B cell (primary cell): ENCODE measurements around the gene TBX21. TPM values are rescaled to one million over a fixed set of nuclear protein-coding genes. Genes with fewer than 3 reads are reported as not detected.

Experiments
- ATAC-seq: fragments of 200-7000 bp; cut with Tn5 transposase; one replicate; pipeline ENCODE4 v1.10.0; 2021; ENCODE audit warnings: low read depth, mild to moderate bottlenecking, moderate number of reproducible peaks, moderate library complexity
- CTCF ChIA-PET: fragments of 350-600 bp; sonication (Branson Sonifier 250); formaldehyde crosslinking; loops from one replicate; lab custom pipeline; 2021; ENCODE audit warnings: antibody characterized with exemption, inconsistent platforms; lab: Charles Lee
- POLR2A ChIA-PET: fragments of 350-600 bp; sonication (Branson Sonifier 250); formaldehyde crosslinking; loops from one replicate; lab custom pipeline; 2021; ENCODE audit warnings: antibody characterized with exemption; lab: Charles Lee
- DNase-seq: peaks from one replicate; pipeline ENCODE4 v3.0.0; 2013
- H2AFZ ChIP-seq: 2 replicates; pipeline ENCODE4 v1.6.1; 2012; ENCODE audit warnings: mild to moderate bottlenecking, low read depth, low read length; ENCODE audit not compliant: insufficient read depth, poor library complexity, severe bottlenecking
- H3K27ac ChIP-seq, 2 donors: 1 replicate in 1 of 2; 2 replicates in 1 of 2; pipeline ENCODE4 v1.5.1; 2012 to 2013; ENCODE audit warnings: low read length in 2 of 2, mild to moderate bottlenecking in 2 of 2, moderate library complexity in 1 of 2
- H3K27me3 ChIP-seq, 4 experiments: fragments of 200-600 bp in 1 of 4; sonication (generic) in 1 of 4; replicated peaks in 1 of 4; 1 replicate in 2 of 4; 2 replicates in 2 of 4; pipeline versions ENCODE4 v1.6.1 to v1.7.0; 2013 to 2016; ENCODE audit warnings: low read length in 3 of 4, mild to moderate bottlenecking in 2 of 4, mixed read lengths in 1 of 4, moderate library complexity in 1 of 4; ENCODE audit not compliant: insufficient read depth in 4 of 4, control insufficient read depth in 3 of 4; ENCODE audit errors: control extremely low read depth in 1 of 4
- H3K36me3 ChIP-seq, 2 experiments: replicated peaks in 1 of 2; 1 replicate in 1 of 2; 2 replicates in 1 of 2; pipeline versions ENCODE4 v1.6.1 to v1.7.1; 2013; ENCODE audit warnings: low read length in 1 of 2; ENCODE audit not compliant: insufficient read depth in 2 of 2, control insufficient read depth in 1 of 2; ENCODE audit errors: control extremely low read depth in 1 of 2, extremely low read depth in 1 of 2
- H3K4me1 ChIP-seq, 2 donors: fragments of 200-600 bp in 1 of 2; sonication (generic) in 1 of 2; 1 replicate in 1 of 2; 2 replicates in 1 of 2; pipeline versions ENCODE4 v1.5.1 to v1.6.1; 2013 to 2017; ENCODE audit warnings: low read length in 2 of 2; ENCODE audit not compliant: control insufficient read depth in 2 of 2, insufficient read depth in 2 of 2
- H3K4me2 ChIP-seq: replicated peaks from 2 replicates; pipeline ENCODE3; 2012; ENCODE audit warnings: mild to moderate bottlenecking, low read depth, low read length; ENCODE audit not compliant: poor library complexity, severe bottlenecking
- H3K4me3 ChIP-seq, 5 experiments: fragments of 200-600 bp in 1 of 5; sonication (generic) in 1 of 5; 1 replicate in 3 of 5; 2 replicates in 2 of 5; pipeline versions ENCODE4 v1.5.1 to v1.7.0; 2011 to 2016; ENCODE audit warnings: low read length in 4 of 5, mild to moderate bottlenecking in 4 of 5, low read depth in 2 of 5, control low read depth in 1 of 5, moderate library complexity in 1 of 5; ENCODE audit not compliant: insufficient read depth in 1 of 5; ENCODE audit errors: control extremely low read depth in 1 of 5, extremely low read depth in 1 of 5
- H3K79me2 ChIP-seq: fragments of 200-600 bp; sonication (generic); one replicate; pipeline ENCODE4 v1.6.0; 2016; ENCODE audit warnings: low read length; ENCODE audit not compliant: control insufficient read depth, insufficient read depth
- H3K9ac ChIP-seq: fragments of 200-600 bp; sonication (generic); 2 replicates; pipeline ENCODE4 v1.6.1; 2017; ENCODE audit warnings: mild to moderate bottlenecking, low read length, moderate library complexity
- H3K9me3 ChIP-seq, 3 donors: one replicate each; pipeline versions ENCODE4 v1.6.1 to v1.7.1; 2013; ENCODE audit warnings: low read length in 2 of 3; ENCODE audit not compliant: control insufficient read depth in 2 of 3, insufficient read depth in 1 of 3; ENCODE audit errors: control extremely low read depth in 1 of 3
- H4K20me1 ChIP-seq: 2 replicates; pipeline ENCODE4 v1.6.0; 2012; ENCODE audit warnings: mild to moderate bottlenecking, low read length; ENCODE audit not compliant: insufficient read depth, control insufficient read depth, poor library complexity, severe bottlenecking
- H3K27ac Mint-ChIP-seq: one replicate; pipeline ENCODE4 v1.8.0; 2021; ENCODE audit warnings: mixed read lengths
- H3K27me3 Mint-ChIP-seq: one replicate; pipeline ENCODE4 v1.8.0; 2021; ENCODE audit warnings: mixed read lengths
- H3K4me1 Mint-ChIP-seq: one replicate; pipeline ENCODE4 v1.8.0; 2021; ENCODE audit warnings: mixed read lengths
- H3K4me3 Mint-ChIP-seq: one replicate; pipeline ENCODE4 v1.8.0; 2021; ENCODE audit warnings: mixed read lengths
- H3K9me3 Mint-ChIP-seq: one replicate; pipeline ENCODE4 v1.8.0; 2022; ENCODE audit warnings: mixed read lengths; ENCODE audit not compliant: insufficient read depth
- EZH2 ChIP-seq: IDR thresholded peaks from 2 replicates; pipeline ENCODE4 v1.6.1; 2012; ENCODE audit warnings: borderline replicate concordance, low read depth, mild to moderate bottlenecking, moderate library complexity, low read length; ENCODE audit not compliant: insufficient read depth, poor library complexity, severe bottlenecking
- WGBS: methylation state at CpG from one replicate; pipeline ENCODE4 v1.1.5; 2013; ENCODE audit warnings: missing lambda C conversion rate; ENCODE audit not compliant: insufficient coverage; 5-methylcytosine and 5-hydroxymethylcytosine counted together
- intact Hi-C: fragments of 100-400 bp; cut with micrococcal nuclease; formaldehyde crosslinking; loops from one replicate; pipeline ENCODE4 v1.10.0; 2022
- polyA plus RNA-seq: library from polyadenylated mRNA; depleted of rRNA; stranded (reverse); fragments of >200 nt; gene quantifications from 2 replicates; pipeline ENCODE4 v1.2.3, GENCODE V29; 2012
- total RNA-seq, 2 donors: library from RNA; stranded (reverse); fragments of 120-200 nt in 1 of 2; gene quantifications; 1 replicate in 1 of 2; 2 replicates in 1 of 2; pipeline versions ENCODE4 v1.2.3 to v1.2.4, GENCODE V29; 2013 to 2022
- TF ChIP-seq, protein P1 (sequence below): fragments of 200-600 bp; IDR thresholded peaks from one replicate; pipeline ENCODE4 v1.8.0; 2022; ENCODE audit warnings: antibody characterized with exemption, mild to moderate bottlenecking

The TBX21 gene
- total and polyA plus RNA-seq, 2 donors (not counting 1 experiment from before 2014, with no cell fraction given), result 10.8 TPM

DNA sequence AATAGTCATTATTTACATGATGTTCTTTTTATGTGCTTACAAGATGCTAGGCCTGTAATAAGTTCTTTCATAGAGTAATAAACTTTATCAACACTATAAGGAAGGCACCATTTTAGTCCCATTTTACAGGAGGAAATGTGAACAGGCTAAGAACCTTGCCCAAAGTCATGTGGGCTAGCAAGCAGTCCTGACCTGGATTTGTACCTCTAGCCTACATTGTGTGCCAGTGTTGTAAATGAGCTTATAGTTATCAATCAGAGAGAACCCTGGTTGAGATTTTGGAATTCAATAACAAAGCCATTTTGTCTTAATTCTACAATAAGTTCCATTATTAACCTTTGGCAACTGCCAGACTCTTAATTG, 45.7 kb upstream of the TBX21 start:
- Histone ChIP-seq H3K79me2 (peaks cover 3% of the 10 kb centered on the region), H2AFZ (no peak overlapping the region), H3K9me3 (no peaks in the 10 kb centered on the region), H3K36me3 (peaks cover 4 to 24% of the 10 kb centered on the region in 2 experiments), H3K4me1 (peaks cover 4 to 5% of the 10 kb centered on the region in 2 donors), H3K4me3 (no peak overlapping the region), H3K27ac (no peak overlapping the region), H4K20me1 (no peaks in the 10 kb centered on the region), H3K4me2 (no peak overlapping the region), H3K9ac (no peak overlapping the region), H3K27me3 (peaks cover 0 to 5% (median 2%) of the 10 kb centered on the region in 4 experiments)
- intact Hi-C loops, result no loop called here
- Mint-ChIP-seq H3K4me1 (peaks cover 5% of the 10 kb centered on the region), H3K4me3 (no peak overlapping the region), H3K27ac (no peak overlapping the region), H3K27me3 (no peaks in the 10 kb centered on the region), H3K9me3 (no peaks in the 10 kb centered on the region)
- ATAC-seq (no peak), DNase-seq (no peak)
- ChIA-PET CTCF (interaction anchor here (1.3 to 1.5 kb wide), 2 partner anchors 8 to 10 kb away, joined by 3 to 8 read pairs; no protein-coding TSS in a partner anchor), POLR2A (no interaction called here)
- TF ChIP-seq EZH2, result no peak
- TF ChIP-seq, protein P1, sequence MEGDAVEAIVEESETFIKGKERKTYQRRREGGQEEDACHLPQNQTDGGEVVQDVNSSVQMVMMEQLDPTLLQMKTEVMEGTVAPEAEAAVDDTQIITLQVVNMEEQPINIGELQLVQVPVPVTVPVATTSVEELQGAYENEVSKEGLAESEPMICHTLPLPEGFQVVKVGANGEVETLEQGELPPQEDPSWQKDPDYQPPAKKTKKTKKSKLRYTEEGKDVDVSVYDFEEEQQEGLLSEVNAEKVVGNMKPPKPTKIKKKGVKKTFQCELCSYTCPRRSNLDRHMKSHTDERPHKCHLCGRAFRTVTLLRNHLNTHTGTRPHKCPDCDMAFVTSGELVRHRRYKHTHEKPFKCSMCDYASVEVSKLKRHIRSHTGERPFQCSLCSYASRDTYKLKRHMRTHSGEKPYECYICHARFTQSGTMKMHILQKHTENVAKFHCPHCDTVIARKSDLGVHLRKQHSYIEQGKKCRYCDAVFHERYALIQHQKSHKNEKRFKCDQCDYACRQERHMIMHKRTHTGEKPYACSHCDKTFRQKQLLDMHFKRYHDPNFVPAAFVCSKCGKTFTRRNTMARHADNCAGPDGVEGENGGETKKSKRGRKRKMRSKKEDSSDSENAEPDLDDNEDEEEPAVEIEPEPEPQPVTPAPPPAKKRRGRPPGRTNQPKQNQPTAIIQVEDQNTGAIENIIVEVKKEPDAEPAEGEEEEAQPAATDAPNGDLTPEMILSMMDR, result no peak

DNA sequence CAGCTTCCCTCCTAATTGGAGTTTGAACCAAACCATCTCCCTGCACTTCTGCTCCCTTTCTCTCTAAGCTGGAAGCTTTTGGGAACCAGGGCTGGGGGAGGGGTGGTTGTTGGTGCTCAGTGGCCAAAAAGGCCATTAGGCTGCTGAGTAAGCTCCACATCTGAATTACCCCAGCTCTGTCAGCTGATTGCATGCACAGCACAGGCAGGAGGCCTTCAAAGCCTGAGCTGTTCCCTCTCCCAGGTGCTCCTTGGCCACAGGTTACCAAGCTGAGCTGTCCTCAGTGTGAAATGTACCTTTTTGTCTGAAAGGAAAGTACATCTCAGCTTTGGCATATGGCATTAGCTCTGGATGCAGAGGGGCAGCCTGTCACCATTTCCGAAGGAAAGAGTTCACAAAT, 45.3 kb upstream of the TBX21 start:
- ChIA-PET POLR2A (no interaction called here), CTCF (interaction anchor here (0.9 to 1.5 kb wide), 3 partner anchors 9 to 24 kb away, joined by 3 to 8 read pairs (median 3); no protein-coding TSS in a partner anchor)
- Histone ChIP-seq H3K9ac (no peak overlapping the region), H3K27ac (no peak overlapping the region), H3K36me3 (peaks cover 4 to 20% of the 10 kb centered on the region in 2 experiments), H3K79me2 (peaks cover 3% of the 10 kb centered on the region), H3K9me3 (no peaks in the 10 kb centered on the region), H4K20me1 (no peaks in the 10 kb centered on the region), H3K27me3 (peaks cover 0 to 5% (median 2%) of the 10 kb centered on the region in 4 experiments), H3K4me1 (peaks cover 9 to 10% of the 10 kb centered on the region in 2 donors), H3K4me2 (no peak overlapping the region), H3K4me3 (no peak overlapping the region), H2AFZ (no peak overlapping the region)
- Mint-ChIP-seq H3K4me1 (peaks cover 9% of the 10 kb centered on the region), H3K4me3 (no peak overlapping the region), H3K9me3 (no peaks in the 10 kb centered on the region), H3K27me3 (no peaks in the 10 kb centered on the region), H3K27ac (no peak overlapping the region)
- 91% methylated on average over 1 of the region's 1 CpG for WGBS
- ATAC-seq, result no peak
- no peak for DNase-seq
- intact Hi-C loops, result no loop called here
- TF ChIP-seq, protein P1, result no peak
- TF ChIP-seq EZH2, result no peak
